ENCODE data around the gene RAB3GAP2. TPM values are rescaled to one million over a fixed set of nuclear protein-coding genes. Genes with fewer than 3 reads are reported as not detected.

RAB3GAP2 gene
- total RNA-seq, 1 donor from 2014 or later, result 39.9 TPM

- TF ChIP-seq CTCF (IDR thresholded peaks at IDR 0.05), result no peak
- Mint-ChIP-seq H3K27ac (ENCODE audit: unreplicated experiment) (no peak overlapping the region), H3K9me3 (ENCODE audit: unreplicated experiment) (no peaks in the 10 kb centered on the region), H3K4me3 (ENCODE audit: unreplicated experiment) (no peak overlapping the region), H3K27me3 (ENCODE audit: unreplicated experiment) (no peaks in the 10 kb centered on the region), H3K4me1 (ENCODE audit: unreplicated experiment) (no peaks in the 10 kb centered on the region), H3K36me3 (ENCODE audit: unreplicated experiment) (peaks cover 29% of the 10 kb centered on the region)
- DNase-seq (ENCODE audit: extremely low spot score, unreplicated experiment), result no peak
These were observed 68.4 kb downstream of the RAB3GAP2 start for GRCh38 chr1:220203816-220204215.

GRCh38 chr1:220198186-220199005 is 73.9 kb downstream of the RAB3GAP2 start:
- TF ChIP-seq CTCF (IDR thresholded peaks at IDR 0.05), result no peak
- Mint-ChIP-seq H3K36me3 (ENCODE audit: unreplicated experiment) (peaks cover 15% of the 10 kb centered on the region), H3K27me3 (ENCODE audit: unreplicated experiment) (no peaks in the 10 kb centered on the region), H3K9me3 (ENCODE audit: unreplicated experiment) (no peaks in the 10 kb centered on the region), H3K27ac (ENCODE audit: unreplicated experiment) (no peak overlapping the region), H3K4me3 (ENCODE audit: unreplicated experiment) (no peak overlapping the region), H3K4me1 (ENCODE audit: unreplicated experiment) (no peaks in the 10 kb centered on the region)
- no peak for DNase-seq (ENCODE audit: extremely low spot score, unreplicated experiment)

- H3K4me3 Mint-ChIP-seq (ENCODE audit: unreplicated experiment), result no peak overlapping the region
- no peak for TF ChIP-seq CTCF (IDR thresholded peaks at IDR 0.05)
- no peaks in the 10 kb centered on the region for H3K4me1 Mint-ChIP-seq (ENCODE audit: unreplicated experiment)
- H3K27ac Mint-ChIP-seq (ENCODE audit: unreplicated experiment), result no peak overlapping the region
- no peak for DNase-seq (ENCODE audit: extremely low spot score, unreplicated experiment)
- H3K9me3 Mint-ChIP-seq (ENCODE audit: unreplicated experiment), result no peaks in the 10 kb centered on the region
- peaks cover 21% of the 10 kb centered on the region for H3K36me3 Mint-ChIP-seq (ENCODE audit: unreplicated experiment)
- H3K27me3 Mint-ChIP-seq (ENCODE audit: unreplicated experiment), result no peaks in the 10 kb centered on the region
These were observed 76.6 kb downstream of the RAB3GAP2 start for GRCh38 chr1:220195701-220196100.

GRCh38 chr1:220189750-220190347 is 82.4 kb downstream of the RAB3GAP2 start:
- Mint-ChIP-seq H3K4me3 (ENCODE audit: unreplicated experiment) (no peak overlapping the region), H3K9me3 (ENCODE audit: unreplicated experiment) (no peaks in the 10 kb centered on the region), H3K36me3 (ENCODE audit: unreplicated experiment) (peaks cover 36% of the 10 kb centered on the region), H3K4me1 (ENCODE audit: unreplicated experiment) (peaks cover 6% of the 10 kb centered on the region), H3K27ac (ENCODE audit: unreplicated experiment) (no peak overlapping the region), H3K27me3 (ENCODE audit: unreplicated experiment) (no peaks in the 10 kb centered on the region)
- DNase-seq (ENCODE audit: extremely low spot score, unreplicated experiment), result no peak
- peak; percentile 67 for TF ChIP-seq CTCF (IDR thresholded peaks at IDR 0.05)

- Mint-ChIP-seq H3K4me3 (ENCODE audit: unreplicated experiment) (no peak overlapping the region), H3K27ac (ENCODE audit: unreplicated experiment) (no peak overlapping the region), H3K4me1 (ENCODE audit: unreplicated experiment) (peaks cover 14% of the 10 kb centered on the region), H3K9me3 (ENCODE audit: unreplicated experiment) (no peaks in the 10 kb centered on the region), H3K27me3 (ENCODE audit: unreplicated experiment) (no peaks in the 10 kb centered on the region), H3K36me3 (ENCODE audit: unreplicated experiment) (peaks cover 31% of the 10 kb centered on the region)
- no peak for TF ChIP-seq CTCF (IDR thresholded peaks at IDR 0.05)
- DNase-seq (ENCODE audit: extremely low spot score, unreplicated experiment), result no peak
These were observed 83.7 kb downstream of the RAB3GAP2 start for GRCh38 chr1:220188538-220188937.
